Central memory CD8-positive, alpha-beta T cell (primary cell): ENCODE data around the gene CANT1.
"Not testable (repeated sequence)": the region's sequence is repeated elsewhere in the genome, so short reads cannot be mapped to it uniquely, and the experiment has no call there.

Experiments used
- ATAC-seq: fragments of 150-1000 bp; cut with Tn5 transposase; replicated peaks from 2 replicates; pipeline ENCODE4 v1.10.0; 2022; ENCODE audit warnings: mild to moderate bottlenecking, moderate FRiP score, moderate number of reproducible peaks; ENCODE audit not compliant: poor library complexity, severe bottlenecking; ENCODE audit errors: extremely low read depth
- DNase-seq, 2 donors: peaks; one replicate each; pipeline ENCODE4 v3.0.0; 2021; ENCODE audit warnings: low spot score in 2 of 2
- H3K27ac Mint-ChIP-seq: one replicate; pipeline ENCODE4 v1.8.0; 2022; ENCODE audit warnings: low read depth, mild to moderate bottlenecking, moderate library complexity, mixed read lengths
- H3K27me3 Mint-ChIP-seq: one replicate; pipeline ENCODE4 v1.8.0; 2022; ENCODE audit warnings: mixed read lengths
- H3K36me3 Mint-ChIP-seq: one replicate; pipeline ENCODE4 v1.8.0; 2022; ENCODE audit warnings: mild to moderate bottlenecking, moderate library complexity, mixed read lengths; ENCODE audit not compliant: insufficient read depth
- H3K4me1 Mint-ChIP-seq: one replicate; pipeline ENCODE4 v1.8.0; 2022; ENCODE audit warnings: mixed read lengths
- H3K4me3 Mint-ChIP-seq: one replicate; pipeline ENCODE4 v1.8.0; 2022; ENCODE audit warnings: mild to moderate bottlenecking, moderate library complexity, mixed read lengths
- H3K9me3 Mint-ChIP-seq: one replicate; pipeline ENCODE4 v1.8.0; 2022; ENCODE audit warnings: mixed read lengths

CANT1 gene

GRCh38 chr17:78953356-78954350 lies 55.9 kb downstream of the CANT1 start:
- DNase-seq (no peak), ATAC-seq (no peak)
- Mint-ChIP-seq H3K27ac (no peak overlapping the region), H3K9me3 (no peaks in the 10 kb centered on the region), H3K4me1 (no peaks in the 10 kb centered on the region), H3K27me3 (peaks cover 31% of the 10 kb centered on the region), H3K36me3 (no peaks in the 10 kb centered on the region), H3K4me3 (no peak overlapping the region)

GRCh38 chr17:78952706-78953105 lies 56.9 kb downstream of the CANT1 start:
- H3K27me3 Mint-ChIP-seq = peaks cover 31% of the 10 kb centered on the region

GRCh38 chr17:78951967-78952551 lies 57.5 kb downstream of the CANT1 start:
- DNase-seq = no peak
- no peaks in the 10 kb centered on the region for H3K4me1 Mint-ChIP-seq
- no peak for ATAC-seq
- H3K36me3 Mint-ChIP-seq = no peaks in the 10 kb centered on the region
- no peaks in the 10 kb centered on the region for H3K9me3 Mint-ChIP-seq
- H3K4me3 Mint-ChIP-seq = no peak overlapping the region
- no peak overlapping the region for H3K27ac Mint-ChIP-seq
- peaks cover 31% of the 10 kb centered on the region for H3K27me3 Mint-ChIP-seq

More at GRCh38 chr17:78952706-78953105, 56.9 kb downstream of the CANT1 start:
- Mint-ChIP-seq H3K4me1 (no peaks in the 10 kb centered on the region), H3K36me3 (no peaks in the 10 kb centered on the region), H3K9me3 (no peaks in the 10 kb centered on the region), H3K4me3 (no peak overlapping the region), H3K27ac (no peak overlapping the region)
- ATAC-seq (no peak), DNase-seq (no peak)

GRCh38 chr17:78950870-78951269 lies 58.7 kb downstream of the CANT1 start:
- H3K36me3 Mint-ChIP-seq = no peaks in the 10 kb centered on the region
- ATAC-seq (no peak), DNase-seq (no peak)
- H3K27me3 Mint-ChIP-seq = peaks cover 35% of the 10 kb centered on the region
- H3K27ac Mint-ChIP-seq = no peak overlapping the region
- no peaks in the 10 kb centered on the region for H3K4me1 Mint-ChIP-seq
- no peak overlapping the region for H3K4me3 Mint-ChIP-seq
- H3K9me3 Mint-ChIP-seq = no peaks in the 10 kb centered on the region

GRCh38 chr17:78947235-78948149 lies 62.1 kb downstream of the CANT1 start:
- Mint-ChIP-seq H3K4me1 (no peaks in the 10 kb centered on the region), H3K27ac (no peak overlapping the region), H3K27me3 (peaks cover 29% of the 10 kb centered on the region), H3K36me3 (peaks cover 2% of the 10 kb centered on the region), H3K9me3 (no peaks in the 10 kb centered on the region), H3K4me3 (no peak overlapping the region)
- ATAC-seq = no peak
- no peak for DNase-seq

- Mint-ChIP-seq H3K36me3 (peaks cover 2% of the 10 kb centered on the region), H3K4me1 (no peaks in the 10 kb centered on the region), H3K4me3 (no peak overlapping the region), H3K27me3 (peaks cover 29% of the 10 kb centered on the region), H3K27ac (no peak overlapping the region), H3K9me3 (no peaks in the 10 kb centered on the region)
- no peak for ATAC-seq
- DNase-seq = no peak
Observed at GRCh38 chr17:78946631-78947030, 62.9 kb downstream of the CANT1 start.

GRCh38 chr17:78946131-78946530 lies 63.4 kb downstream of the CANT1 start:
- Mint-ChIP-seq H3K36me3 (peaks cover 2% of the 10 kb centered on the region), H3K27me3 (peaks cover 29% of the 10 kb centered on the region), H3K27ac (no peak overlapping the region), H3K4me1 (no peaks in the 10 kb centered on the region), H3K9me3 (no peaks in the 10 kb centered on the region), H3K4me3 (no peak overlapping the region)
- no peak for DNase-seq
- no peak for ATAC-seq

GRCh38 chr17:78945455-78945854 lies 64.1 kb downstream of the CANT1 start:
- not testable (repeated sequence) for ATAC-seq, H3K4me3 Mint-ChIP-seq, H3K9me3 Mint-ChIP-seq, DNase-seq, H3K27ac Mint-ChIP-seq, H3K4me1 Mint-ChIP-seq, H3K36me3 Mint-ChIP-seq
- peaks cover 29% of the 10 kb centered on the region for H3K27me3 Mint-ChIP-seq

- H3K27me3 Mint-ChIP-seq = peaks cover 29% of the 10 kb centered on the region
- no peak overlapping the region for H3K4me3 Mint-ChIP-seq
- no peak overlapping the region for H3K27ac Mint-ChIP-seq
- no peak for DNase-seq
- no peaks in the 10 kb centered on the region for H3K4me1 Mint-ChIP-seq
- no peaks in the 10 kb centered on the region for H3K9me3 Mint-ChIP-seq
- no peak for ATAC-seq
- H3K36me3 Mint-ChIP-seq = peaks cover 2% of the 10 kb centered on the region
Observed at GRCh38 chr17:78944956-78945355, 64.6 kb downstream of the CANT1 start.

- Mint-ChIP-seq H3K4me3 (no peak overlapping the region), H3K36me3 (peaks cover 3% of the 10 kb centered on the region), H3K4me1 (no peaks in the 10 kb centered on the region), H3K27me3 (peaks cover 33% of the 10 kb centered on the region), H3K9me3 (no peaks in the 10 kb centered on the region), H3K27ac (no peak overlapping the region)
- ATAC-seq (no peak), DNase-seq (no peak)
Observed at GRCh38 chr17:78944026-78944425, 65.5 kb downstream of the CANT1 start.
